Ectodermal cell (in vitro differentiated cells): ENCODE results near the gene ERCC6.

Experiments
- H3K27ac ChIP-seq: 2 replicates; pipeline ENCODE4 v1.7.0; 2013; ENCODE audit warnings: mild to moderate bottlenecking, low read depth, low read length; ENCODE audit not compliant: insufficient read depth, poor library complexity, severe bottlenecking
- H3K27me3 ChIP-seq: 2 replicates; pipeline ENCODE4 v1.7.0; 2013; ENCODE audit warnings: mild to moderate bottlenecking, low read length; ENCODE audit not compliant: insufficient read depth, control insufficient read depth, poor library complexity, severe bottlenecking
- H3K36me3 ChIP-seq: one replicate; pipeline ENCODE4 v1.7.0; 2013; ENCODE audit warnings: low read length; ENCODE audit not compliant: control insufficient read depth, insufficient read depth
- H3K4me1 ChIP-seq: one replicate; pipeline ENCODE4 v1.7.0; 2013; ENCODE audit warnings: low read length; ENCODE audit not compliant: control insufficient read depth, insufficient read depth
- H3K4me3 ChIP-seq: 2 replicates; pipeline ENCODE4 v1.7.0; 2013; ENCODE audit warnings: low read depth, low read length, control low read depth; ENCODE audit not compliant: insufficient read depth
- H3K9me3 ChIP-seq: 2 replicates; pipeline ENCODE4 v1.7.0; 2013; ENCODE audit warnings: mild to moderate bottlenecking, low read length, moderate library complexity; ENCODE audit not compliant: control insufficient read depth
- WGBS, 2 experiments: methylation state at CpG; one replicate each; pipeline ENCODE4 v1.1.7; 2013; ENCODE audit warnings: missing lambda C conversion rate in 2 of 2; 5-methylcytosine and 5-hydroxymethylcytosine counted together

ERCC6 gene

GRCh38 chr10:49499305-49499851, 39.5 kb downstream of the ERCC6 start:
- H3K9me3 ChIP-seq: no peaks in the 10 kb centered on the region
- no peaks in the 10 kb centered on the region for H3K36me3 ChIP-seq
- WGBS, 2 experiments: 87 to 97% methylated on average over 5 of the region's 5 CpGs
- H3K4me1 ChIP-seq: no peaks in the 10 kb centered on the region
- H3K4me3 ChIP-seq: no peak overlapping the region
- no peaks in the 10 kb centered on the region for H3K27me3 ChIP-seq
- H3K27ac ChIP-seq: no peak overlapping the region

GRCh38 chr10:49498425-49498824, 40.5 kb downstream of the ERCC6 start:
- Histone ChIP-seq H3K36me3 (no peaks in the 10 kb centered on the region), H3K4me3 (no peak overlapping the region), H3K9me3 (no peaks in the 10 kb centered on the region), H3K27me3 (no peaks in the 10 kb centered on the region), H3K27ac (no peak overlapping the region), H3K4me1 (no peaks in the 10 kb centered on the region)
- WGBS, 2 experiments: 95 to 100% methylated on average over 2 of the region's 2 CpGs

GRCh38 chr10:49497358-49497757, 41.6 kb downstream of the ERCC6 start:
- Histone ChIP-seq H3K27me3 (no peaks in the 10 kb centered on the region), H3K9me3 (no peaks in the 10 kb centered on the region), H3K27ac (no peak overlapping the region), H3K36me3 (no peaks in the 10 kb centered on the region), H3K4me1 (no peaks in the 10 kb centered on the region), H3K4me3 (no peak overlapping the region)
- 92 to 98% methylated on average over 2 of the region's 2 CpGs for WGBS, 2 experiments

- Histone ChIP-seq H3K27ac (no peak overlapping the region), H3K9me3 (no peaks in the 10 kb centered on the region), H3K36me3 (no peaks in the 10 kb centered on the region), H3K4me3 (no peak overlapping the region), H3K27me3 (no peaks in the 10 kb centered on the region), H3K4me1 (no peaks in the 10 kb centered on the region)
- 93 to 95% methylated on average over 7 of the region's 8 CpGs for WGBS, 2 experiments
Observed at GRCh38 chr10:49488056-49488717, 50.7 kb downstream of the ERCC6 start.

- no peak overlapping the region for H3K4me3 ChIP-seq
- H3K27ac ChIP-seq: no peak overlapping the region
- H3K9me3 ChIP-seq: no peaks in the 10 kb centered on the region
- no peaks in the 10 kb centered on the region for H3K36me3 ChIP-seq
- 84 to 88% methylated on average over 1 of the region's 1 CpG for WGBS, 2 experiments
- H3K27me3 ChIP-seq: no peaks in the 10 kb centered on the region
- H3K4me1 ChIP-seq: no peaks in the 10 kb centered on the region
Observed at GRCh38 chr10:49486738-49487137, 52.2 kb downstream of the ERCC6 start.

GRCh38 chr10:49486009-49486408, 52.9 kb downstream of the ERCC6 start:
- no peaks in the 10 kb centered on the region for H3K9me3 ChIP-seq
- WGBS, 2 experiments: 100% methylated on average over 1 of the region's 1 CpG; no CpG with 5 or more reads in 1 of the 2 experiments
- no peaks in the 10 kb centered on the region for H3K27me3 ChIP-seq
- H3K36me3 ChIP-seq: no peaks in the 10 kb centered on the region
- H3K4me1 ChIP-seq: no peaks in the 10 kb centered on the region
- H3K4me3 ChIP-seq: no peak overlapping the region
- H3K27ac ChIP-seq: no peak overlapping the region

GRCh38 chr10:49484486-49485235, 54.3 kb downstream of the ERCC6 start:
- H3K27ac ChIP-seq: no peak overlapping the region
- H3K36me3 ChIP-seq: no peaks in the 10 kb centered on the region
- H3K4me3 ChIP-seq: no peak overlapping the region
- H3K9me3 ChIP-seq: no peaks in the 10 kb centered on the region
- H3K27me3 ChIP-seq: no peaks in the 10 kb centered on the region
- 92 to 95% methylated on average over 4 to 6 of the region's 6 CpGs for WGBS, 2 experiments
- H3K4me1 ChIP-seq: no peaks in the 10 kb centered on the region

- H3K27me3 ChIP-seq: no peaks in the 10 kb centered on the region
- H3K9me3 ChIP-seq: no peaks in the 10 kb centered on the region
- 93 to 98% methylated on average over 3 of the region's 3 CpGs for WGBS, 2 experiments
- H3K27ac ChIP-seq: no peak overlapping the region
- no peaks in the 10 kb centered on the region for H3K36me3 ChIP-seq
- no peak overlapping the region for H3K4me3 ChIP-seq
- no peaks in the 10 kb centered on the region for H3K4me1 ChIP-seq
Observed at GRCh38 chr10:49478819-49479218, 60.1 kb downstream of the ERCC6 start.

GRCh38 chr10:49474901-49475300, 64.0 kb downstream of the ERCC6 start:
- H3K27ac ChIP-seq: no peak overlapping the region
- H3K9me3 ChIP-seq: no peaks in the 10 kb centered on the region
- H3K4me3 ChIP-seq: no peak overlapping the region
- H3K4me1 ChIP-seq: no peaks in the 10 kb centered on the region
- no peaks in the 10 kb centered on the region for H3K27me3 ChIP-seq
- WGBS, 2 experiments: 91 to 100% methylated on average over 2 of the region's 3 CpGs
- no peaks in the 10 kb centered on the region for H3K36me3 ChIP-seq

GRCh38 chr10:49471532-49471931, 67.4 kb downstream of the ERCC6 start:
- WGBS, 2 experiments: 79 to 80% methylated on average over 3 of the region's 3 CpGs
- Histone ChIP-seq H3K27ac (no peak overlapping the region), H3K9me3 (no peaks in the 10 kb centered on the region), H3K4me3 (no peak overlapping the region), H3K36me3 (no peaks in the 10 kb centered on the region), H3K27me3 (no peaks in the 10 kb centered on the region), H3K4me1 (no peaks in the 10 kb centered on the region)
